ENCODE data around the gene MOCS3. TPM values are rescaled to one million over a fixed set of nuclear protein-coding genes. Genes with fewer than 3 reads are reported as not detected.

MOCS3 gene
- total and polyA plus RNA-seq, 9 donors, result 3.0 to 5.6 (median 4.2) TPM

DNA sequence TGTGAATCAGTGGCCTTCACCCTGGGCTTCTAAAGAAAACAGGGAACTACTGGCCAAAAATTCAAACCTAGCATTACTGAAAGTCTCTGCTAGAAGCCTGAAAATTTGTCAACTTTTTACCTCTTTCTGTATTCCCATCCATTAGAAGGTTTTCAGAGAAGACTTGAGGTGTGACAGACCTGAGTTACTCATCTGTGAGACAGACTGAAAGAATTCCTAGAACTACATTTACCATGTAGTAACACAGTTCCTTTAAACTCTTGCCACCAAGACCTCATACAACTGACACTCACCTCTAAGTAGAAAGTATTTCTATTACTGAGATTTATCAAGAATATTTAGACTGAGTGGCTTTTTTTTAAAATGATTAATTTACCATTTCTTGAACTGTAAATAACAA, 4.8 kb upstream of the MOCS3 start:
- Histone ChIP-seq H3K27me3 (no peaks in the 10 kb centered on the region), H3K36me3 (no peaks in the 10 kb centered on the region), H3K4me3 (no peak overlapping the region), H3K9me3 (no peaks in the 10 kb centered on the region), H3K27ac (no peak overlapping the region), H3K4me1 (ENCODE audit: insufficient read depth) (peaks cover 6% of the 10 kb centered on the region)
- no peak for DNase-seq
- intact Hi-C loops (cut with DNase I), result no loop called here
- TF ChIP-seq, protein P1, sequence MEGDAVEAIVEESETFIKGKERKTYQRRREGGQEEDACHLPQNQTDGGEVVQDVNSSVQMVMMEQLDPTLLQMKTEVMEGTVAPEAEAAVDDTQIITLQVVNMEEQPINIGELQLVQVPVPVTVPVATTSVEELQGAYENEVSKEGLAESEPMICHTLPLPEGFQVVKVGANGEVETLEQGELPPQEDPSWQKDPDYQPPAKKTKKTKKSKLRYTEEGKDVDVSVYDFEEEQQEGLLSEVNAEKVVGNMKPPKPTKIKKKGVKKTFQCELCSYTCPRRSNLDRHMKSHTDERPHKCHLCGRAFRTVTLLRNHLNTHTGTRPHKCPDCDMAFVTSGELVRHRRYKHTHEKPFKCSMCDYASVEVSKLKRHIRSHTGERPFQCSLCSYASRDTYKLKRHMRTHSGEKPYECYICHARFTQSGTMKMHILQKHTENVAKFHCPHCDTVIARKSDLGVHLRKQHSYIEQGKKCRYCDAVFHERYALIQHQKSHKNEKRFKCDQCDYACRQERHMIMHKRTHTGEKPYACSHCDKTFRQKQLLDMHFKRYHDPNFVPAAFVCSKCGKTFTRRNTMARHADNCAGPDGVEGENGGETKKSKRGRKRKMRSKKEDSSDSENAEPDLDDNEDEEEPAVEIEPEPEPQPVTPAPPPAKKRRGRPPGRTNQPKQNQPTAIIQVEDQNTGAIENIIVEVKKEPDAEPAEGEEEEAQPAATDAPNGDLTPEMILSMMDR (IDR thresholded peaks at IDR 0.05), result no peak
- TF ChIP-seq POLR2A (IDR thresholded peaks at IDR 0.05) (no peak), EP300 (IDR thresholded peaks at IDR 0.05) (no peak)

DNA sequence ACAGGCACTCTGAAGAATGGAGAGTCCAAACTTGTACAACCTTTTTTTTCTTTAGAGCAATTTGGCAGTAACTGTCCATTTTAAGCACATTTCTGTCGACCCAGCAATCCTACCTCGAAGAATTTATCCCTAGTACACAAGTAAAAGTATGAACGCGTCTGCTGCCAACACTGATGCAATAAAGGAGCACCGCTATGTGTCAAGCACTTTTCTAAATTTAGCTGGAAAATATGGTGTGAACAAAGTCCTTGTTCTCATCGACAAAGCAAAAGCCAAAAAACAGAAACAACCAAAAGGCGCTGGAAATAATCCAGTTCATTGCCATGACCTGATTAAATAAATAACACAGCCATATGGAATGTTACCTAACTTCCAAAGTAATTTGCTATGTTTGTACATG, 1.3 kb upstream of the MOCS3 start:
- Histone ChIP-seq H3K36me3 (no peaks in the 10 kb centered on the region), H3K27me3 (no peaks in the 10 kb centered on the region), H3K27ac (no peak overlapping the region), H3K4me1 (ENCODE audit: insufficient read depth) (peaks cover 15% of the 10 kb centered on the region), H3K4me3 (peak overlapping the region; percentile 85), H3K9me3 (no peaks in the 10 kb centered on the region)
- TF ChIP-seq, protein P1 (IDR thresholded peaks at IDR 0.05), result no peak
- TF ChIP-seq POLR2A (IDR thresholded peaks at IDR 0.05) (no peak), EP300 (IDR thresholded peaks at IDR 0.05) (no peak)
- intact Hi-C loops (cut with DNase I), result no loop called here
- DNase-seq, result no peak
- WGBS, 3 donors, result 5 to 11% (median 7%) methylated on average over 7 of the region's 7 CpGs

DNA sequence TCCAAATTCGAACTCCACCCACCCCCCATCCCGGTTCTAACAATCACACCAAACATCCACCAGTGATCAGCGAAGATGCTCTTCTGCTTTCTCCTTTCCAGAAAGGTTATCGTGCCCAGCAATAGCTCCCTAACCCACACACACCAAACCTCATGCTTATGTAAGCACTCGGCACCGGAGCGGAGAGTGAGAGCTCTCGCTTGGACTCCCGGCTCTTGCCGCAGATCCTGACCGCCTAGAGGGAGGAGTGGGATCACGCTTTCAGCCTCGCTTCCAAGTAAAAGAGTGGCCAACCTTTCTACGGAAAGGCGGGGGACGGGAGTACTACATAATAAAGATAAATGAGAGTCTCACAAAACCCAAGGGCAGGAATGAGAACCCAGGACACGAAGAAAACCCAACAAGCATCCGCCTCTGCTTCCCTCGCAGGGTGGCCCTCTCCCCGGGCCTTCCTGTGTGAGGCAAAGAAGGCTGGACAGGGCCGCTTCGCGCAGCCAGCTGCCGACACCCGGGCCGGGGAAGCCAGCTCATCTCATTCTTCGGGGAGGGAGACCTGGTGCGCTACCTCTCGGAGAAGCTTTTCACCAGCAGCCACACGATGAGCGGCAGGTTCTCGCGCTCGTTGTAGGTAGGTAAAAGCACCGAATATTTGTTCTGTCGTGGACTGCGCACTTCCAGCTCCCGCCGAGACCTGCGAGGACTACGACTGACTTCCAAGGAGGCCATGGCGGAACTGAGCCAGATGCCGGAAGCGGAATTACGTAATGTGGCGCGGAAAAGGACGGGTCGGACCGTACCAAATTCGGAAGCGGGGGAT, 612 bp upstream of the MOCS3 start, which contains the start of gene DPM1:
Gene DPM1 (minus strand): TSS at position 735 of the 817 bp plus-strand sequence. CDS start 9 bp downstream, at position 726.
- peak within 1 kb of the TSS; percentile 84 to 86 for H3K27ac ChIP-seq
- 0 to 1% (median 1%) methylated on average over 52 of the region's 52 CpGs for WGBS, 3 donors
- H3K9me3 ChIP-seq, result no peaks in the 10 kb centered on the region
- H3K27me3 ChIP-seq, result no peaks in the 10 kb centered on the region
- DNase-seq, result peak; percentile 84 to 91 (median 90)
- peak within 1 kb of the TSS; percentile 85 for H3K4me3 ChIP-seq
- intact Hi-C loops (cut with DNase I), result no loop called here
- peaks cover 15% of the 10 kb centered on the region for H3K4me1 ChIP-seq (ENCODE audit: insufficient read depth)
- TF ChIP-seq EP300 (IDR thresholded peaks at IDR 0.05), result no peak
- TF ChIP-seq, protein P1 (IDR thresholded peaks at IDR 0.05), result no peak
- peak; percentile 91 for TF ChIP-seq POLR2A (IDR thresholded peaks at IDR 0.05)
- H3K36me3 ChIP-seq, result no peaks in the 10 kb centered on the region

- no peak for DNase-seq
- no peaks in the 10 kb centered on the region for H3K36me3 ChIP-seq
- TF ChIP-seq EP300 (IDR thresholded peaks at IDR 0.05) (no peak), POLR2A (IDR thresholded peaks at IDR 0.05) (no peak)
- TF ChIP-seq, protein P1 (IDR thresholded peaks at IDR 0.05), result no peak
- WGBS, 3 donors, result 53 to 64% (median 60%) methylated on average over 25 of the region's 25 CpGs
- H3K9me3 ChIP-seq, result no peaks in the 10 kb centered on the region
- H3K4me3 ChIP-seq, result peak overlapping the region; percentile 85
- intact Hi-C loops (cut with DNase I), result no loop called here
- H3K4me1 ChIP-seq (ENCODE audit: insufficient read depth), result peaks cover 15% of the 10 kb centered on the region
- H3K27ac ChIP-seq, result no peak overlapping the region
- H3K27me3 ChIP-seq, result no peaks in the 10 kb centered on the region
These were observed 1.0 kb downstream of the MOCS3 start for GRCh38 chr20:50959543-50960126.

Data from ovary (tissue), 9 donors.